HG02885 (cell line): ENCODE data around the gene JMJD4.
"Not testable (repeated sequence)": the region's sequence is repeated elsewhere in the genome, so short reads cannot be mapped to it uniquely, and the experiment has no call there.

Experiments
- ATAC-seq: cut with Tn5 transposase; IDR thresholded peaks from one replicate; pipeline ENCODE4 v1.9.1; 2021; ENCODE audit warnings: mild to moderate bottlenecking; ENCODE audit not compliant: unreplicated experiment, poor library complexity

The JMJD4 gene

DNA sequence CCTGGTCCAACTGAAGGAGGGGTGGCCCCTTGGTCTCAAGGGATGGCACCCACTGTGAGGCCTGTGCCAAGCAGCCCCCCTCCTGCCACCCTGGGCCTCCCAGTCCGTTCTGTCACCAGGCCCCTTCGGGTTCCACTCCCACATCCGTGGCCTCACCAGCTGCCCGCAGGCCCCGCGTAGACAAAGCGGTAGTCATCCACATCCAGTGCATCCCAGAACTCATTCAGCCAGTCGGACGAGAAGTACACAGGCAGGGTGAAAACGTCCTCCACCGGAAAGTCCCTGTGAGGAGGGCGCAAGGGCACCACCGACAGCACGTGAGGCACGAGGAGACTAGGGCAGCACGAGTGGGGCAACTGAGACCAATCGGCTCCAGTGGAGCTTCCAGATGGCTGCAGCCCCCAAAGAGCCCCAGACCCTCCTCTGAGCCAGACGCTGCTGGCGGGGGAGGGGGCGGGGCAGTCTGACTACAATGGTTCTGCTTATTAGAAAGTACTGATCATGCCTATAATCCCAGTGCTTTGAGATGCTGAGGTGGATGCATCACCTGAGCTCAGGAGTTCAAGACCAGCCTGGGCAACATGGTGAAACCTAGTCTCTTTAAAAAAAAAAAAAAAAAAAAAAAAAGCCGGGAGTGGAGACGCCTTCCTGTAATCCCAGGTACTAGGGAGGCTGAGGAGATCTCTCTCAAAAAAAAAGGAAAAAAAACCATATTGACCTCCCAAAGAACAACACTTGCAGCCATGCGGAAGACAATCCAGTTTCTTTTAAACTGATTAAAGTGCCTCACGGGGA lies 1.2 kb downstream of the JMJD4 start:
- no peak for ATAC-seq

DNA sequence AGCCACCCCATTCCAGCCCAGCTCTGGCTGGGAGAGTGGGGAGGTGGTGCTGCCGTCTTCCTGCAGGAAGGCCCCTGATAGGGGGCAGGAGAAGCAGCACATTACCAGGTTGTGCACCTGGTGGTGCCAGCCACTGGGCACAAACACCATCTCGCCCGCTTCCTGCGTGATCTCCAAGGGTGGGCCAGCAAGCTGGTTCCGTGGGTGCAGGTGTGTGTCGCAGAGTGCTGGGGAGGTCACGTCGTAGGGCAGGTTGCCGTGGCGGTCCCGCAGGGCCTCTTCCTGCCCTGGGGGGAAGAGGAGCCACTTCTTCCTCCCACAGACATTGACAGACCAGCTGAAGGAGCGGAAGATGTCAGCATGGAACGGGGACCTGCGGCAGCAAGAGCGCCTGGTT lies 1.8 kb downstream of the JMJD4 start:
- no peak for ATAC-seq

DNA sequence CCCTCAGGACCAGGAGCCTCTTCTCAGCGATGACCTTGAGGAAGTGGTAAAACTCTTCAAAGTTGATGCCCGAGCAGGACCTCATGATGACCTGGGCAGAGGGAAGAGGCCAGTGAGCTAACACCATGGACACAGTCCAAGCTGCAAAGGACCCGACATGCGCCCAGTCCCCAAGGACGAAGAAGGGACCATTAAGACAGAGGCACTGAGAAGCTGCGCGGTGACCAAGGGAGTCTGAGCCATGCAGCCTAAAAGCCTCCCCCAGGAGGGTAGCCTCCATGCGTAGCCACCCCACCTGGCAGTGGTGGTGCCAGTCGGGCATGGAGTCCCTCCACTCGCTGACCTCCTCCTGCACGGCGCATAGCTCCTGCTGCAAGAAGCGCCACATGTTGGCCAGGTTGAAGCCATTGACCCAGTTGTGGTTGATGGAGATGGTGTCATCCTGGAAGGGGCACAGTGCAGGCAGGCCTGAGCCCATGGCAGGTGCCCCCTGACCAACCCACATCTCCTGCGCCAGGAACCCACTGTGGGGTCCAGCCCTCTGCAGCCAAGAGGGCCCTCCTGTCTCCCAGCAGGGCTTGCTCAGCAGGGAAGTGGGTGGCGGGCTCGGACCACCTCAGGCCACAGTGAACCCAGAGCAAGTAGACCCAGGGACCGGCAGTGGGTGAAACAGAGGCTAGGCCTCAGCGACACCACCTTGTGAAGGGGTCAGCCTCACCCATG lies 2.4 kb downstream of the JMJD4 start:
- no peak for ATAC-seq

DNA sequence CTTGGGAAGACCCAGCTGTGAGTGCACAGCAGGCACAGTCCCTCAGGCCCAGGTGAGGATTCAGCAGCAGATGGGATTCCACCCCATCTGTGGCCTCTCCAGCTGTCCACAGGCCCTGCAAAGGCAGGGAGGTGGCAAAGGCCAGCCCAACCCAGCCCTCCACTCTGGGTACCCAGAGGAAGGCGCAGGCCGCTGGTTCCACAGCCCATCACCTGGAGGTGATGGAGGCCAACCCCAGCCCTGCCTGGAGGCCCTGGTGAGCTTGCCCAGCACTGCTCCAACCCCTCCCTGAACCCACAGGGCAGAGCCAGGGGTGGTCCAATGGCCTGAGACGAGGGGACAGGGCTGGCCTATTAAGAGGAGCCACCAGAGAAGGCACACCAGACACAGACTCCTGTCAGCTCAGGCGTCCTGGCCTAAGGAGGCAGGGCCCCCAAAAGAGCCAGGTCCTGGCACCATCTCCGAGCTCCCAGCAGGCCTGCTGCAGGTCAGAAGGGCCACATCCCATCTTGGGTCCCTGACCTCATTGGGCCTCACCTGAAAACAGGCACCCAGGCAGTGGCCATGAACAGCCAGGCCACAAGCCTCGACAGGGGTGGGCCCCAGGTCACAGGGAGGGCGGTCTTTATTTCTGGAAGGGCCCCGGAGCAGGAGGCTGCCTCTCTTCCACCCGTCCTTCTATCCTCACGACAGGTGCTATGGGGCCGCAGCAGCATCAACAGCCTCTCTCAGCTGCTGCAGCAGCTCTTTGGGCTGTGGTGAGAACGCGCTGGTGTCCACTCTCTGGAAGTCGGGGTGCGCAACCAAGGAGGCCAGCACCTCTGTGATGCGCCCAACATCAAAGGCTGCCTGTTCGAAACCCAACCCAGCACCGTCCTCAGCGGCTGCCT lies 3.2 kb downstream of the JMJD4 start:
- ATAC-seq, result no peak

DNA sequence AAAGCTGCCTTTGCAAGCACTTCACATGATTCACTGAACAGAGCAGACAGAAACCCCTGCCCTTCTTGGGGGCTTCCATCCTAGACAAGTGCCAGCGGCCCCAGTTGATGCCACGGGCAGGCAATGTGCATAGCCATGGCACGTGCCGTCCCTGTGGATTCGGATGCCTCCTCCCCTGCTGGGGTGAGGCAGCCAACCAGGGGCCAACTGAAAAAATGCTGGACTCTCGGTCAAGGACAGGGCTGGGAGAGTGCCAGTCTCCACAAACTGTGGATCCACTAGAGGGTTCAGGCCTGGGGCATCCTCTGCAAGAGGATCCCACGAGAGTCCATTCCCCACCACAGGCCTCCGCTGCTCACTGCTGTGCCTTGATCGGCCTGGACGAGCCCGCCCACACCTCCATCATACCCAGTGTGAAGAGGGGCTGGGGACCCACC lies 3.8 kb downstream of the JMJD4 start:
- ATAC-seq, result no peak

DNA sequence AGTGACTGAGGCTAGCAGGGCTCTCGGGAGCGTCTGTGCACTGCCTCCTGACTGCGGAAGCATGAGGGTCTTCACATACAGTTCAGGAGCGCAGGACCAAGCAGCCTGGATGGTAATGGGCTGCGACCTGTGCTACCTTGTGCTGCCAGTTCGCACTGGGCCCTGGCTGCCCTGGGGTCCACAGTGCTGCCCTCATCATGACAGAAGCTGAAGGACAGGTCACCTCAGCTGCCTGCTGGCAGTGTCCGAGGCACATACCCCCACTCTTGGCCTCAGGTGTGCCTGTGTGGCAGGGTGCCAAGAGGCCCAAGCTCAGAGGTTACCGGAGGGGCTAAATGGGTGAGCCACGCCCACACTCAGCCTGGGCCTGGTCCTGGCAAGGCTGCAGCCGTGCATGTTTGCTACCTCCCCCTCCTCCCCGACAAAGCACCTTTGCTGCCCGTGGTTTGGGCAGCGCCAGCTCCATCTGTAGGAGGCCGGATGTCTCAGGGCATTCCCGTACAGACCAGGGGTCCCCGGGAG lies 4.4 kb downstream of the JMJD4 start:
- no peak for ATAC-seq

DNA sequence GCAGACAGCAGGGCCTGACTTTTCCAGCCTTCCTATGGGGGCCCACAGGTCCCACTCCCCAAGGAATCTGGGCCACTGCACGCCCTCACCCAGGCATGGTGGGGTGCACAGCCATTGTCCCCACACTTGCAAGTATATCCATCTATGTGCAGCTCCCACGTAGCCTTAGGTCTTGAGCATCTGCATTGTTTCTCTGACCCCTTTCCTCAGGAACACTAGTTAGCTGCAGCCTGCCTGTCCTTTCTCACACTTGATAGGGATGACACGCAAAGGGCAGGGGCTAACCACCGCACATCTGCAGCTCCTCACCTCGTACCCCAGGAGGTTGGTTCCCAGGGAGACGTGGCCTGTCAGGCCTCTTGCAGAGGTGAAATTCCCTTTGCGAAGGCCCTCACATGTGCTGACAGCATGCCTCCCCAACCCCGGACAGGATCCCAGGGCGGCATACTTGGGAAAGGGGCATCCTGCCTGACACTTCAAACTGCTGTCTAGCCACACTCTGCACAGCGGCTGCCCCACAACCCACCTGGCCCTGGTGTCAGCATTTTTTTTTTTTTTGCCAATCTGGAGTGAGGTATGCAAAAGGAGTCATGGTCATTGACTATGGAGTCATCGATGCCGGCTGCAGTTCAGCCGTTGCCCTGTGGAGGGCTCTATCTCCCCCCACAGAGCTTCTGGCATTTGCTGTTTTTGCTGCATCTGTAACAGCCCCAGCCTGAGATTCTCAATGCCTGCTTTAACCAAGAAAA lies 5.0 kb downstream of the JMJD4 start:
- ATAC-seq, result peak; percentile 26

DNA sequence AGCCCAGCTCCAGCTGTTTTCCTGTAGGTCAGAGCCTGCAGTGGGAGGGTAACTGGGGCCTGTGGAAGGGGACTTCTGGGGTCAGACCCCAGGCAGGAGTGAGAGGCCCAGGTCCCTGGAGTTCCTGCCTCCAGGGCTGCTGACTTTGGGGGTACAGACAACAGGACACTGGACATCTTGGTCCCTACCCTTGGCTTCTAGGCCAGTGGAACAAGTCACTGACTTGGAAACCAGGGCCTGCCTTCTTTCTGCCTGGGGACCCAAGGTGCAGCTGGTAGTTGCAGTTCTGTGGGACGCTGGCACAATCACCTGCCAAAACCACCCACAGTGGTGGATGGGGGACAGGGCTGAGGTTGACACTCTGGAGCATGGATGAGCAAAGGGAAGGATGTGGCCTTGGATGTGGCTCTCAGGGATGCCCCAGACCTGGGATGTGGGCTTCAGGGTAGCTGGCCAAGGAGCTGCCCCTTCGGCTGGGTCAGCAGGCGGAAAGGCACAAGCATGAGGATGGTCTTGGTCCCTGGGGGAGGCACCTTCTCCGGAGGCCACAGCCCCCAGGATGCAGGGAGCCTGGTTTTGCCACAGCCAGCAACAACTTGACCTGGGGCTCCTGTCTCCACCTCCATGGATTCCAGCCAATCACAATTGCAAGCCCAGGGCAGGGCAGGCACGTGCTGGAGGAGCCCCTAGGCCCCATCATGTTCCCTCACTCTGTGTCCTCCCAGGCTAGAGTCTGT lies 5.8 kb downstream of the JMJD4 start:
- no peak for ATAC-seq

DNA sequence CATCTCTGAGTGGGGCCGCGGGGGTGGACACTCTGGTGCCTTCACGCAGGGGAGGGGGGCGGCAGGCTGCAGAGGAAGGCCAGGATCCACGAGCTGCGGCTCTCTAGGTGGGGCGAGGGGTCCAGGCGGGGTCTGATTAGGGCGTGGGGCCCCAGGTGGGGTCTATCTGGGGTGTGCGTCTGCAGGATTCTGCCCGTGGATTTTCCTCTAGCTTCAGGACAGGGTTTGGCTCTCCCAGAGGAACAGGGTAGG lies 6.3 kb downstream of the JMJD4 start:
- peak; percentile 5 for ATAC-seq

DNA sequence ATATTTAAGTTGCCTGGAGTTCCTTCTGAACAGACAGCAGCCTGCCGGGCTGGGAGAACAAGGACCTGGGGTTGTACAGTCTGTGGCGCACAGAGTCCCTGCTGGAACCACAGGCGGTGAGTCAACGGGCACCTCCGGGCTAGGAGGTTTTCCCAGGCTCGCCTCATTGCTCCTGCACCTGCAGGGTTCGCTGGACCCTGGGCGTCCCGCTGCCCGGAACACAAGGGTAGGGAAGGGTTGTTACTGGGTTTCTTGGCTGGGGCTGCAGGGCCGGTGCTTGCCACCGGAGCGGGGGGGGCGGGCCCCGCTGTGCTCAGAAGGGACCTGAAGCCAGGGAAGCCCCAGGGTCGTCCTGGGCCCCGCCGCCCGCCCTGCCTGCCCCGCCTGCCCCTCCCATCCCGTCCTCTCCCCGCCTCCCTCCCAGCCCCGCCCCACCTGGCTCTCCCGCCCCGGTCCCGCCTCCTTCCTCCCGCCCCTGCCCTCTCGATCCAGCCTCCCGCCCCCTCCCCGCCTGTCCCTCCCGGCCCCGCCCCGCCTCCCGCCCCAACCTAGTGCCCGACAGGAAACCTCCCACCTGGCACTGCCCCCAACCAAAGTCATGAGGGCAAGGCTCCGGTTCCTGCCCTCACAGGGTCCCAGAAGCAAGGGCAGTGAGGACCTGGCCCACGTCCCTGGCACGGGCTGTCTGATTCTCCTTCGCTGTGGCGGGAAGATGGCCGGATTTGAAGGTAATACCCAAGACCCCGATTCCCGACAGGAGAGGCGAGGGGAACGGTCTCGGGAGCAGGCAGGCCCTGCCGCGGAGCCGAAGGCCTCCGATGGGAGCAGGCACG lies 6.8 kb downstream of the JMJD4 start:
- peak; percentile 52 for ATAC-seq

DNA sequence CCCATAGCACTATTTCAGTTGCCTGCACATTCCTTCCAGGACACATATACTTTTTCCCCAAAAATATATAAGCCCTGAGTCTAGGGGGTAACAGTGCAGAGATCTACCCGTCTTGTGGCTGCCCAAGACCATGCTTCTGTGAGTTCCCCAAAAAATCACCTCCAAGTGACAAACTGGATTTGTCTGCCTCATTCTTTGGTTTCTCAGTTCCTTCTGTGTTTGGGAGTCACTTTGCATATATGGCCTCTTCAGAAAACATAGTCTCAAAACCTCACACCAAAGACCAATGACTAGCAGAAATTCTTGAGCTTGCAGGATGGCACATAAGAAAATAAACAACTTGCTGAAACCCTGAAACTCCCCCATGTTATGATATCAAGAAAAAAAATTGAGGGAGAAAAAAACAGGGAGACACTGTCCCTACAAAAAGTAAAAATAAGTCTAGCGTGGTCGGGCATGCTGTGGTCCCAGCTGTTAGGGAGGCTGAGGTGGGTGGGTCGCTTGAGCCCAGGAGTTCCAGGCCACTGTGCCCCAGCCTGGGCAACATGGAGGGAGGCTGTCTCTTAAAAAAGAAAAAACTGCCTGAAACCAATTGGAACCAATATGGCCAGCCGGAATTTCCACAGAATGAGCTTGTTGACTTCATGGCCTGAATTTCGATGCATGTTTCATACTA lies 8.0 kb downstream of the JMJD4 start:
- ATAC-seq, result no peak

DNA sequence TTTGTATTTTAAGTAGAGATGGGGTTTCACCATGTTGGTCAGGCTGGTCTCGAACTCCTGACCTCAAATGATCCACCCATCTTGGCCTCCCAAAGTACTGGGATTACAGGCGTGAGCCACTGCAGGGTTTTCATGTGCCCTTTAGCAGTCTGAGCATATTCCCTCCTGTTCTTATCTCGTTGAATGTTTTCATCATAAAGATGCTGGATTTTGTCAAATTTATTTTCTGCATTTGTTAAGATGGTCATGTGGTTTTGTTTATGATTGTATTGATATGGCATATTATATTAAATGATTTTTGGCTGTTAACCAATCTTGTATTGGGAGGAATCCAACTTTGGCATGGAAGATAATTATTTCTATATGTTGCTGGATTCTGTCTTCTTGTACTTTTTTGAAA lies 8.8 kb downstream of the JMJD4 start:
- no peak for ATAC-seq

DNA sequence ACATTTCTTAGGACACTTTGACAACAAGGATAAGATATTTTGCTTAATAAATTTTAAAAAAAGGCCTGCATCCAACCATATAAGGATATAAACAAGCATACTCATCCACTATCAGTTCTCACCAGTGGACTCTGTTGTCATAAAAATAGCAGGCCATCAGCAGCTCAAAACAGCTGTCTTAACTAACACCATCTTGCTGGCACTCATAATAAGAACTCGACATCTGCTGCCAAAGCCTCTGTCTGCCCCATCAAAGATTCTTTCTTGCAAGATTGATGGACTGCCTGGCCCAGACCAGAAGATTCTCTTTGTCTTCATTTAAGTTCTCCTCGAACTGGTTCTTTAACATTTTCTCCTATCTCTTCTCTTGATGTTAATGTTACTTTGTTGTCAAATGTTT lies 10.1 kb downstream of the JMJD4 start:
- no peak for ATAC-seq

DNA sequence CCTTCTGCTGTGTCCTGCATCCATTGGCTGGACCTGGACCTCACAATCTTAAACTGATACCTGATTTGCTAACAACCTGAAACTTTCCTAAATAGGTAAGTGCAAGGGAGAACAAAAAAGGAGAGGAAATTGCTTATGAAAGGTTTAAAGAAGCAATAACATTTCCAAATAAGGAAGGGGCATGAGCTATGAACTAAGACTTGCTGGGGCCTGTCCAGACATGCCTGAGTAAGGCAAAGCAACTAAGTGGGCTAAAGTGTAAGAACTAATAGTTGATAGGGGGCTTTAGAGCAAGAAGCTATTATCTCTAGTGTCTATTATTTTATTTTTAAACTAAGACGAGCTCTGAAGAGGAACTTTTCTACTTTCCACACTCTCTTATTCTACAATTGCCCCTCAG lies 11.6 kb downstream of the JMJD4 start:
- ATAC-seq, result no peak

DNA sequence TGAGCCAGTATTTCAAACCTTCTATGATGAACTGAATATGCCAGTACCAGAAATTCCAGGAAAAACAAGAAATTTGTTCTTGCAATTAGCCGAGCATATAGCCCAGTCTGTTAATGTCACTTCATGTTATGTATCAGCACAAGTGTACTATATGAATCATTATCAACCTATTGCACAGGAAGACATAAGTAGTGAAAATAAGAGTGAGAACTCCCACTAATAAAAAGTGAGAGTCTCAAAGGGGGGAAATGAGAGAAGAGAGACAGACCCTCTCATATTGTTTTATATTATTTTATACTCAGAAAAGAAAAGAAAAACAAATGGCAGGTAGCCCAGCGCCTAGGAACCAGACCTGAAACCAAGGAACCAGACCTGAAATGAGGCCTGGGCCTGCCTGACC lies 16.2 kb downstream of the JMJD4 start:
- ATAC-seq, result no peak

DNA sequence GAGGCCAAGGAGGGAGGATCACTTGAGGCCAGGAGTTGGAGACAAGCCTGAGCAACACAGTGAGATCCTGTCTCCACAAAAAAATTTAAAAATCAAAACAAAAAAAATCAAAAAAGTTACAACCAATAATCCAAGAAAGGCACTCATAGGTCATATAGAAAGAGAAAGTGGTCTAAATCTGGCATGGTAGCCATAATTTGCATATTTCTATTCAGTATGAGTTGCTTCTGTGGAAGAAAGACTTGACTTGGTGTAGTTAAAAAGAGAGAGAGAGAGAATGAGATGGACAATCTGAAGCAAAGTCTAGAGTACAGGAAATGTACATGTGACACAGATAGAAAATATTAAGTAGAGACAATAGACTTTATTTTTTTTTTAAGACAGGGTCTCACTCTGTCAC lies 22.5 kb downstream of the JMJD4 start:
- ATAC-seq, result peak; percentile 81

DNA sequence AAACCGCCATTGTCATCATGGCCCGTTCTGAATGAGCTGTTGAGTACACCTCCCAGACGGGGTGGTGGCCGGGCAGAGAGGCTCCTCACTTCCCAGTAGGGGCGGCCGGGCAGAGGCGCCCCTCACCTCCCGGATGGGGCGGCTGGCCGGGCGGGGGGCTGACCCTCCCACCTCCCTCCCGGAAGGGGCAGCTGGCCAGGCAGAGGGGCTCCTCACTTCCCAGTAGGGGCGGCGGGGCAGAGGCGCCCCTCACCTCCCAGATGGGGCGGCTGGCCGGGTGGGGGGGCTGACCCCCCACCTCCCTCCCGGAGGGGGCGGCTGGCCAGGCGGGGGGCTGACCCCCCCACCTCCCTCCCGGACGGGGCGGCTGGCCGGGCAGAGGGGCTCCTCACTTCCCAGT lies 24.6 kb downstream of the JMJD4 start:
- not testable (repeated sequence) for ATAC-seq

DNA sequence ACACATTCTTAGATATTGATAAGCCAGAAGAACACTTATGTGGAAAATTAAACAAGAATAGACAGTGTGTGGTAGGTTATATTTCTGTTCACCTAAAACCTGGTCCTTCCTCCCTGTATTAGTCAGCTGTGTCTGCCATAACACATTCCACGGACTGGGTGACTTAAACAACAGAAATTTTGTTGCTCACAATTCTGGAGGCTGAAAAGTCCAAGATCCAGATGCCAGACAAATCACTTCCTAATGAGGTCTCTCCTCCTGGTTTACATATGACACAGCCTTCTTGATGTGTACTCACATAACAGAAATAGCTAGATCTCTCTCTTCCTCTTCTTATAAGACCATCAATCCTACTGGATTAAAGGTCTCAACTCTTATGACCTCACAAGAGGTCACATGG lies 25.7 kb downstream of the JMJD4 start:
- ATAC-seq, result no peak
